ENCODE data around the gene ADAMTSL4. TPM values are rescaled to one million over a fixed set of nuclear protein-coding genes. Genes with fewer than 3 reads are reported as not detected.

ADAMTSL4 gene
- total RNA-seq, 1 donor from 2014 or later, result 0.46 TPM

- Histone ChIP-seq H3K36me3 (ENCODE audit: control insufficient read depth, insufficient read depth, low read length) (no peaks in the 10 kb centered on the region), H3K4me3 (ENCODE audit: low read depth, low read length) (no peak overlapping the region), H3K27me3 (ENCODE audit: control insufficient read depth, insufficient read depth, low read length) (peaks cover 3% of the 10 kb centered on the region)
- DNase-seq (ENCODE audit: low read depth), result no peak
- TF ChIP-seq, protein P1, sequence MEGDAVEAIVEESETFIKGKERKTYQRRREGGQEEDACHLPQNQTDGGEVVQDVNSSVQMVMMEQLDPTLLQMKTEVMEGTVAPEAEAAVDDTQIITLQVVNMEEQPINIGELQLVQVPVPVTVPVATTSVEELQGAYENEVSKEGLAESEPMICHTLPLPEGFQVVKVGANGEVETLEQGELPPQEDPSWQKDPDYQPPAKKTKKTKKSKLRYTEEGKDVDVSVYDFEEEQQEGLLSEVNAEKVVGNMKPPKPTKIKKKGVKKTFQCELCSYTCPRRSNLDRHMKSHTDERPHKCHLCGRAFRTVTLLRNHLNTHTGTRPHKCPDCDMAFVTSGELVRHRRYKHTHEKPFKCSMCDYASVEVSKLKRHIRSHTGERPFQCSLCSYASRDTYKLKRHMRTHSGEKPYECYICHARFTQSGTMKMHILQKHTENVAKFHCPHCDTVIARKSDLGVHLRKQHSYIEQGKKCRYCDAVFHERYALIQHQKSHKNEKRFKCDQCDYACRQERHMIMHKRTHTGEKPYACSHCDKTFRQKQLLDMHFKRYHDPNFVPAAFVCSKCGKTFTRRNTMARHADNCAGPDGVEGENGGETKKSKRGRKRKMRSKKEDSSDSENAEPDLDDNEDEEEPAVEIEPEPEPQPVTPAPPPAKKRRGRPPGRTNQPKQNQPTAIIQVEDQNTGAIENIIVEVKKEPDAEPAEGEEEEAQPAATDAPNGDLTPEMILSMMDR (IDR thresholded peaks at IDR 0.05; ENCODE audit: insufficient read depth, low read length, poor library complexity, severe bottlenecking), result no peak
Measured at GRCh38 chr1:150545486-150546032, 3.6 kb upstream of the ADAMTSL4 start.

DNA sequence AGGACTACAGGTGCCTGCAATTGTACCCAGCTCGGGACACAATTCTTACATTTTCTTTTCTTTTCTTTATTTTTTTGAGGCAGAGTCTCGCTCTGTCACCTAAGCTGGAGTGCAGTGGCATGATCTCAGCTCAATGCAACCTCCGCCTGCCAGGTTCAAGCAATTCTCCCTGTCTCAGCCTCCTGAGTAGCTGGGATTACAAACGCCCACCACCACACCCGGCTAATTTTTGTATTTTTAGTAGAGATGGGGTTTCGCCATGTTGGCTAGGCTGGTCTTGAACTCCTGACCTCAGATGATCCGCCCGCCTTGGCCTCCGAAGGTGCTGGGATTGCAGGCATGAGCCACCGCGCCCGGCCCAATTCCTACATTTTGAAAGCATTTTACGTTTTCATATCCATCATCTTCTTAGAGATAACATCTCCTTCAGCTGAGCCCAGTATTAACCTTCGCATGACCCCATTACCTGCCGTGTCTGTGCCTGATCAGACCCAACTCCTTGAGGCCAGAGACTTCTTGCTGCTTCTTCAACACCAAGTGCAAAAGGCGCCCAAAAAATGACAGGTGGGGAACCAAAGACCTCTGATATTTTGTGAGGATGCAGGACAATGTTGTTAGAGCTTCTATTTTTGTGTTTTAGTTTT is 2.8 kb upstream of the ADAMTSL4 start:
- Histone ChIP-seq H3K4me3 (ENCODE audit: low read depth, low read length) (no peak overlapping the region), H3K27me3 (ENCODE audit: control insufficient read depth, insufficient read depth, low read length) (peaks cover 3% of the 10 kb centered on the region)
- TF ChIP-seq, protein P1 (IDR thresholded peaks at IDR 0.05; ENCODE audit: insufficient read depth, low read length, poor library complexity, severe bottlenecking), result no peak

DNA sequence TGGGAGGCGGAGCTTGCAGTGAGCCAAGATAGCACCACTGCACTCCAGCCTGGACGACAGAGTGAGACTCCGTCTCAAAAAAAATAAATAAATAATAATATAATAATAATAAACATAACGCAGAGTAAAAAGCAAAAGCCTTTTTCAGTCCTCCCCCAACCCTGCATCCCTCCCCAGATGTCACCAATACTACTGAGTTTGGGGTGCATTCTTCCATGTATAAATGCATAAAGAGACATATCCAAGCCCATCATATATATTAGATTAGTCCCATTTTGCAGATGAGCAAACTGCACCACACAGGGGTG is 930 bp upstream of the ADAMTSL4 start:
- Histone ChIP-seq H3K27me3 (ENCODE audit: control insufficient read depth, insufficient read depth, low read length) (peaks cover 3% of the 10 kb centered on the region), H3K36me3 (ENCODE audit: control insufficient read depth, insufficient read depth, low read length) (no peaks in the 10 kb centered on the region), H3K4me3 (ENCODE audit: low read depth, low read length) (peak overlapping the region; percentile 45)
- TF ChIP-seq, protein P1 (IDR thresholded peaks at IDR 0.05; ENCODE audit: insufficient read depth, low read length, poor library complexity, severe bottlenecking), result no peak
- DNase-seq (ENCODE audit: low read depth), result no peak

More for the DNA sequence above, 2.8 kb upstream of the ADAMTSL4 start:
- H3K36me3 ChIP-seq (ENCODE audit: control insufficient read depth, insufficient read depth, low read length), result no peaks in the 10 kb centered on the region
- DNase-seq (ENCODE audit: low read depth), result no peak

DNA sequence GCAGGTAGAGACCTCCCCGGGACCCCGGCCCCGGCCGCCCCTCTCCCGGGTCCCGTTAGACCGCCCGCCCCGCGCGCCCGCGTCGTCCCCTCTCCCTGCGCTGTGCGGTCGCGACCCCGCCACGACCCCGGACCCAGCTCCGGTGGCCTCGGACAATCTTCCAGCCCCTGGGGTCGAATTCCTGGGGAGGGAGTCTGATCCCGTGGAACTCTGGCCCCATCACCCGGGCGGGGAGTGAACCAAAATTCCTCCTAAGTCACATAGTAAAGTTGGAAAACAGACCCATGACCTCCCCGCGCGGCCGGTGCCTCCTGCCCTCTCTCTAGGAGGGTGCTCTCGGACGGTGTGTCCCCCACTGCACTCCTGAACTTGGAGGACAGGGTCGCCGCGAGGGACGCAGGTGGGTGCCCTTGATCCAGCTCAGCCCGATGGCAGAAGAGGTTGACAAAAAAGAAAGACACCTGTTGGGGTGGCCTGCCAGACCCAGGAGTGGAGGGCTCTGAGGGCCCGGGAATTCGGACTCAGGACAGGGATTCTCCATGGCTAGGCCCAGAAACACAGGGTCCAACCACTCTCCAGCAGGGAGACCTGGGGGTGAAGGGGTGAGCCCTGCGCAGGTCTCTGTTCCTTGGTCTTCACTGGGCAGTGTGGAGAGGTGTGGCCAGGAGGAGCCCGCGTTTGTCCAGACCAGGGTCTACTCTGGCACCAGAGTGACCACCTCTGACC is 451 bp downstream of the ADAMTSL4 start:
- Histone ChIP-seq H3K27me3 (ENCODE audit: control insufficient read depth, insufficient read depth, low read length) (peaks cover 3% of the 10 kb centered on the region), H3K36me3 (ENCODE audit: control insufficient read depth, insufficient read depth, low read length) (no peaks in the 10 kb centered on the region), H3K4me3 (ENCODE audit: low read depth, low read length) (peak overlapping the region; percentile 45)
- TF ChIP-seq, protein P1 (IDR thresholded peaks at IDR 0.05; ENCODE audit: insufficient read depth, low read length, poor library complexity, severe bottlenecking), result no peak
- no peak for DNase-seq (ENCODE audit: low read depth)

DNA sequence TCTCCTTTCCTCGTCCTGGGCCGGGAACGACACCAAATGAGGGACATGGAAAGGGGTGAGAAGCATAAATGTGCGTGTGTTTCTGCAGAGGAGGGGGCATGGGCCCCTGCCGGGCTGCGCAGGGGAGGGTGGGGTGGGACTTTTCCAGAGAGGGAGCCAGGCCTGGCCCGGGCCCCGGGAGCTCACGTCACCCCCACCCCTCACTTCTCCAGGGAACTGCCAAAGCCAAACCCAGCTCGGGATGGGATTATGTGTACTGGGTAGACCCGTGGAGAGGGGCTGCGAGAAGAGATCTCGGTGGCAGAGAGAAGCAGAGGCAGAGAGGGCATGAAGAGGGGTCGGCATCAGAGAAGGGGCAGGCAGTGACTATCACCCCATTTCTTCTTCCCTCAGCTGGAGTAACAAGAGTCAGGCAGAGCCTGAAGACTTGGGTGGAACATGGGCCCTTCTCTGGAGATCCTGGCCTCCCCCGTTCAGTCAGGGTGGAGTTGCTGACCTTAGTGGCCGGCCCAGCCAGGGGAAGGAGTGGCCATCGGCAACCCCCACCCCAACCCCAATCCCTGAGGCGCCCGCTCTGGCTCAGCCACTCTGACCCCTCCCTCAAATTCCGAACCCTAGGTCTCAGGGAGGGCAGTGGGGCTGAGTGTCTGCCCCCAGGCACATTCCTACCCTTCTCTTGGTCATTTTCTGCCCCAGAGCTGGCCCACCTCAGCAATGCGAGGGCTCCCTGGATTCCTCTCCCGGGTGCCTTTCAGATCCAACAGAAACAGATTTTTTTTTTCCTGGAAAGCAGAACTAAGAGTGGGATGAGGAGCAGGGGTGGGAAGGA is 1.2 kb downstream of the ADAMTSL4 start:
- no peak for DNase-seq (ENCODE audit: low read depth)
- H3K36me3 ChIP-seq (ENCODE audit: control insufficient read depth, insufficient read depth, low read length), result no peaks in the 10 kb centered on the region
- TF ChIP-seq, protein P1 (IDR thresholded peaks at IDR 0.05; ENCODE audit: insufficient read depth, low read length, poor library complexity, severe bottlenecking), result no peak
- no peak overlapping the region for H3K4me3 ChIP-seq (ENCODE audit: low read depth, low read length)
- H3K27me3 ChIP-seq (ENCODE audit: control insufficient read depth, insufficient read depth, low read length), result peaks cover 3% of the 10 kb centered on the region
